Measurements from ENCODE around the gene PPIE. TPM values are rescaled to one million over a fixed set of nuclear protein-coding genes. Genes with fewer than 3 reads are reported as not detected.
"Not testable (repeated sequence)": the region's sequence is repeated elsewhere in the genome, so short reads cannot be mapped to it uniquely, and the experiment has no call there.

PPIE gene
- total RNA-seq, 1 donor from 2014 or later: 40.8 TPM

DNA sequence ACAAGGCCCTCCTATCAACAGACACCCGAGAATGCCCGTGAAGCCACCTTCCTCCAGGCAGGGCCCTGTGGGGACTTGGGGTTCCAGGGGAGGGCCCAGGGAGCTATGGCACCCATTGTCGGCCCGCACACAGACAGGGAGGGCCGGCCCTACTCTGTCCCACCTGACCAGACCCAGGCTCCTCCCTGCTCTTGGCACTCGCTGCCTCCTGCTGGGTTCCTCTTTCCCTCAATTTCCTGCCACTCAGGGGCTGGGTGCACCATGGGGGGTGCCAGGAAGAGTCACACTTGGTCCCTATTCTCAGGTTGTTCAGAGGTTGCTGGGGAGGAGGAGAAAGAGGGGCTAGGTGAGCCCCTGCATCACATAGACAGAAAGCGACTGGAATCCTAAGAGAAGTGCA is 40.5 kb downstream of the PPIE start:
- no peaks in the 10 kb centered on the region for H3K9me3 Mint-ChIP-seq (ENCODE audit: unreplicated experiment)
- H3K27me3 Mint-ChIP-seq (ENCODE audit: unreplicated experiment): peaks cover 29% of the 10 kb centered on the region
- H3K4me3 Mint-ChIP-seq (ENCODE audit: unreplicated experiment): no peak overlapping the region
- no peak for DNase-seq (ENCODE audit: extremely low spot score, unreplicated experiment)
- no peak for TF ChIP-seq CTCF (IDR thresholded peaks at IDR 0.05)
- H3K4me1 Mint-ChIP-seq (ENCODE audit: unreplicated experiment): no peaks in the 10 kb centered on the region
- no peaks in the 10 kb centered on the region for H3K36me3 Mint-ChIP-seq (ENCODE audit: unreplicated experiment)
- H3K27ac Mint-ChIP-seq (ENCODE audit: unreplicated experiment): no peak overlapping the region

DNA sequence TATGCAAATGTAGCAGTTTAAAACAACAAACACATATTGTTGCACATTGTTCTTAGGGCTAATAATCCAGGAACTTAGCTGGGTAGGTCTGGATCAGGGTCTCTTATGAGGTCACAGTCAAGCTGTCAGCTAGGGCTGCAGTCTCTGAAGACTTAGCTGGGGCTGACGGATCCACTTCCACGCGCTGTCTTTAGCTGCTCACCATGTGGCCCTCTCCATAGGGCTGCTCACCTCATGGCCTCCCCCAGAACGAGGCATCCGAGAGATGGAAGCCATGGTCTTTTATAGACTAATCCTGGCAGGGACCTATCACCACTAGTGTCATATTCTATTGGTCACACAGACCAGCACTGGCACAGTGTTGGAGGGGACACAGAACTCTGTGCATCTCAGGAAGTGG is 41.1 kb downstream of the PPIE start:
- H3K4me3 Mint-ChIP-seq (ENCODE audit: unreplicated experiment): no peak overlapping the region

GRCh38 chr1:39781349-39781715 is 42.6 kb downstream of the PPIE start:
- no peaks in the 10 kb centered on the region for H3K36me3 Mint-ChIP-seq (ENCODE audit: unreplicated experiment)
- H3K27ac Mint-ChIP-seq (ENCODE audit: unreplicated experiment): no peak overlapping the region
- H3K4me3 Mint-ChIP-seq (ENCODE audit: unreplicated experiment): no peak overlapping the region
- TF ChIP-seq CTCF (IDR thresholded peaks at IDR 0.05): no peak
- peaks cover 31% of the 10 kb centered on the region for H3K27me3 Mint-ChIP-seq (ENCODE audit: unreplicated experiment)
- no peaks in the 10 kb centered on the region for H3K4me1 Mint-ChIP-seq (ENCODE audit: unreplicated experiment)
- DNase-seq (ENCODE audit: extremely low spot score, unreplicated experiment): no peak
- H3K9me3 Mint-ChIP-seq (ENCODE audit: unreplicated experiment): no peaks in the 10 kb centered on the region

More for the DNA sequence above, 41.1 kb downstream of the PPIE start:
- H3K36me3 Mint-ChIP-seq (ENCODE audit: unreplicated experiment): no peaks in the 10 kb centered on the region
- H3K4me1 Mint-ChIP-seq (ENCODE audit: unreplicated experiment): no peaks in the 10 kb centered on the region
- no peaks in the 10 kb centered on the region for H3K9me3 Mint-ChIP-seq (ENCODE audit: unreplicated experiment)
- no peak for DNase-seq (ENCODE audit: extremely low spot score, unreplicated experiment)
- H3K27ac Mint-ChIP-seq (ENCODE audit: unreplicated experiment): no peak overlapping the region
- peaks cover 29% of the 10 kb centered on the region for H3K27me3 Mint-ChIP-seq (ENCODE audit: unreplicated experiment)
- TF ChIP-seq CTCF (IDR thresholded peaks at IDR 0.05): no peak

GRCh38 chr1:39782103-39782502 is 43.4 kb downstream of the PPIE start:
- H3K4me1 Mint-ChIP-seq (ENCODE audit: unreplicated experiment): no peaks in the 10 kb centered on the region
- peaks cover 32% of the 10 kb centered on the region for H3K27me3 Mint-ChIP-seq (ENCODE audit: unreplicated experiment)
- no peak for DNase-seq (ENCODE audit: extremely low spot score, unreplicated experiment)

DNA sequence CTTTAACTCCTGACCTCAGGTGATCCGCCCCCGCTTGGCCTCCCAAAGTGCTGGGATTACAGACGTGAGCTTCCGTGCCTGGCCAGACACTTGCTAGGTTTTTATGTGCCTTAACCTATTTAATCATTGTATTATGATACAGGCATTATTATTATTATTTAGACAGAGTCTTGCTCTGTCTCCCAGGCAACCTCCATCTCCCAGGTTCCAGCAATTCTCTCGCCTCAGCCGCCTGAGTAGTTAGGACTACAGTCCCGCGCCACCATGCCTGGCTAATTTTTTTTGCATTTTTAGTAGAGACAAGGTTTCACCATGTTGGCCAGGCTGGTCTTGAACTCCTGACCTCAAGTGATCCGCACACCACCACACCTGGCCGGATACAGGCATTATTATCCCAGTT is 44.0 kb downstream of the PPIE start:
- not testable (repeated sequence) for H3K4me1 Mint-ChIP-seq (ENCODE audit: unreplicated experiment); H3K9me3 Mint-ChIP-seq (ENCODE audit: unreplicated experiment); H3K4me3 Mint-ChIP-seq (ENCODE audit: unreplicated experiment); H3K36me3 Mint-ChIP-seq (ENCODE audit: unreplicated experiment); DNase-seq (ENCODE audit: extremely low spot score, unreplicated experiment); H3K27ac Mint-ChIP-seq (ENCODE audit: unreplicated experiment)
- peaks cover 37% of the 10 kb centered on the region for H3K27me3 Mint-ChIP-seq (ENCODE audit: unreplicated experiment)

More at GRCh38 chr1:39782103-39782502, 43.4 kb downstream of the PPIE start:
- Mint-ChIP-seq H3K36me3 (ENCODE audit: unreplicated experiment) (no peaks in the 10 kb centered on the region), H3K9me3 (ENCODE audit: unreplicated experiment) (no peaks in the 10 kb centered on the region), H3K4me3 (ENCODE audit: unreplicated experiment) (no peak overlapping the region), H3K27ac (ENCODE audit: unreplicated experiment) (no peak overlapping the region)
- no peak for TF ChIP-seq CTCF (IDR thresholded peaks at IDR 0.05)

DNA sequence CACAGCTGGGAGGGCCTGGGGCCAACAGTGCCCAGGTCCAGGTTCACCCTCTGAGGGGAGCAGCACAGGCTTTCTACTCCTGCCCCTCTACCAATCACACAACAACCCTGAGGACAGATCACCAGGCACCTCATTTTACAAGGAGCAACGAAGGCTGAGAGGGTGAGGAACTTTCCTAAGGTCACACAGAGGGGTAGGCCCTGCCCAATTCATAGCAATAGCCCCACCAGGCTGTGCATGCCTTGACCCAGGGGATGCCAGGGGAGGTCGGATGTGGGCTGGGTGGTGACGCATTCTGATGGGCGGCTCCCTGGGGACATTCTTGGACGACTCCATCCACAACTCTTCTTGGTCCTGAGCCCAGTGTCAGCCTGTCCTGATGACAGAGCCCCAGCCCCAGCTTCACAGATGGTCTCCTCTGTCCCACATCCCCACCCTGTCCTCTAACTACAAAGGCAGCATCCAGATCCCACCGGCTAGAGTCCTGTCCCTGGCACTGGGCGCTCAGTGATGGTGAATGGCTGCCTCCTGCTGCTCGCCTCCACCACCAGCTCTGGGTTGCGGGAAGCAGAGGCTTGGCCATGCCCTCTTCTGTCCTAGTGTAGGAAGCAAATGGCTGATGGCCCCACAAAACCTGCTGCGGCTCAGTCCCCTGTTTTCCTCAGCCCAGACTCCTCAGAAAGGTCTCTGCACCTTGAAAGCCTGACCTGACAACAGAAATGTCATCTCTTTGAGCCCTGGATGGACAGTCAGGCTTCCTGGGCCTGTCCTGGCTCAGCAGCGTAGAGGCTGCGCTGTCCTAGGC is 47.8 kb downstream of the PPIE start:
- not testable (repeated sequence) for H3K27ac Mint-ChIP-seq (ENCODE audit: unreplicated experiment); H3K4me3 Mint-ChIP-seq (ENCODE audit: unreplicated experiment); H3K4me1 Mint-ChIP-seq (ENCODE audit: unreplicated experiment); H3K36me3 Mint-ChIP-seq (ENCODE audit: unreplicated experiment); H3K9me3 Mint-ChIP-seq (ENCODE audit: unreplicated experiment); DNase-seq (ENCODE audit: extremely low spot score, unreplicated experiment)
- peaks cover 47% of the 10 kb centered on the region for H3K27me3 Mint-ChIP-seq (ENCODE audit: unreplicated experiment)

GRCh38 chr1:39787108-39787375 is 48.4 kb downstream of the PPIE start:
- H3K27ac Mint-ChIP-seq (ENCODE audit: unreplicated experiment); H3K4me1 Mint-ChIP-seq (ENCODE audit: unreplicated experiment); H3K36me3 Mint-ChIP-seq (ENCODE audit: unreplicated experiment); DNase-seq (ENCODE audit: extremely low spot score, unreplicated experiment); H3K9me3 Mint-ChIP-seq (ENCODE audit: unreplicated experiment): not testable (repeated sequence)
- Mint-ChIP-seq H3K27me3 (ENCODE audit: unreplicated experiment) (peaks cover 48% of the 10 kb centered on the region), H3K4me3 (ENCODE audit: unreplicated experiment) (peak overlapping the region; percentile 33)

Measured in osteocyte (in vitro differentiated cells).